NCI-H1105 treated with DMSO at 0.1 percent for 48 hours (cell line): ENCODE measurements around the gene ST7.
"Not testable (repeated sequence)": the region's sequence is repeated elsewhere in the genome, so short reads cannot be mapped to it uniquely, and the experiment has no call there.

ENCODE experiments used
- DNase-seq: peaks from one replicate; lab custom pipeline; 2025; lab: John Stamatoyannopoulos, UW

The ST7 gene

GRCh38 chr7:117096330-117096729 lies 143.0 kb downstream of the ST7 start:
- no peak for DNase-seq

- DNase-seq, result no peak
These were observed 143.6 kb downstream of the ST7 start for GRCh38 chr7:117096942-117097341.

- DNase-seq, result no peak
These were observed 144.6 kb downstream of the ST7 start for GRCh38 chr7:117097860-117098259.

GRCh38 chr7:117098457-117098856 lies 145.2 kb downstream of the ST7 start:
- no peak for DNase-seq

- no peak for DNase-seq
These were observed 147.7 kb downstream of the ST7 start for GRCh38 chr7:117101026-117101425.

GRCh38 chr7:117110480-117111315 lies 157.4 kb downstream of the ST7 start:
- DNase-seq, result no peak

- DNase-seq, result peak; percentile 57
These were observed 158.2 kb downstream of the ST7 start for GRCh38 chr7:117111535-117111934.

- DNase-seq, result no peak
These were observed 159.3 kb downstream of the ST7 start for GRCh38 chr7:117112640-117113039.

- DNase-seq, result no peak
These were observed 160.6 kb downstream of the ST7 start for GRCh38 chr7:117113871-117114270.

GRCh38 chr7:117114272-117114671 lies 161.0 kb downstream of the ST7 start:
- no peak for DNase-seq

- no peak for DNase-seq
These were observed 162.9 kb downstream of the ST7 start for GRCh38 chr7:117116211-117116610.

- no peak for DNase-seq
These were observed 163.9 kb downstream of the ST7 start for GRCh38 chr7:117117172-117117571.

- no peak for DNase-seq
These were observed 165.4 kb downstream of the ST7 start for GRCh38 chr7:117118579-117119180.

GRCh38 chr7:117119192-117119924 lies 166.1 kb downstream of the ST7 start:
- DNase-seq, result peak; percentile 78

- not testable (repeated sequence) for DNase-seq
These were observed 167.0 kb downstream of the ST7 start for GRCh38 chr7:117120321-117120720.

- DNase-seq, result not testable (repeated sequence)
These were observed 168.7 kb downstream of the ST7 start for GRCh38 chr7:117122036-117122435.

- no peak for DNase-seq
These were observed 169.2 kb downstream of the ST7 start for GRCh38 chr7:117122536-117122935.

GRCh38 chr7:117123311-117123926 lies 170.1 kb downstream of the ST7 start:
- DNase-seq, result peak; percentile 70

- peak; percentile 60 for DNase-seq
These were observed 171.4 kb downstream of the ST7 start for GRCh38 chr7:117124591-117125220.

GRCh38 chr7:117126676-117127075 lies 173.4 kb downstream of the ST7 start:
- no peak for DNase-seq

GRCh38 chr7:117127585-117128168 lies 174.4 kb downstream of the ST7 start:
- peak; percentile 63 for DNase-seq
